H9 (cell line): ENCODE data around the gene TSPAN31. TPM values are rescaled to one million over a fixed set of nuclear protein-coding genes. Genes with fewer than 3 reads are reported as not detected.

ENCODE experiments used
- DNase-seq: peaks from one replicate; pipeline ENCODE4 v3.0.0-alpha.2; 2017
- H2AFZ ChIP-seq: one replicate; pipeline ENCODE4 v1.6.1; 2013; ENCODE audit warnings: mild to moderate bottlenecking, low read length, control low read depth, moderate library complexity
- H2AK5ac ChIP-seq: 2 replicates; pipeline ENCODE4 v1.6.1; 2013; ENCODE audit warnings: low read length, control low read depth, mixed read lengths; ENCODE audit not compliant: insufficient read length
- H2BK120ac ChIP-seq: one replicate; pipeline ENCODE4 v1.6.1; 2013; ENCODE audit warnings: low read depth, mild to moderate bottlenecking, low read length, control low read depth, inconsistent platforms; ENCODE audit not compliant: poor library complexity, severe bottlenecking
- H2BK12ac ChIP-seq: 2 replicates; pipeline ENCODE4 v1.6.1; 2013; ENCODE audit warnings: low read length, control low read depth, mixed read lengths, low read depth; ENCODE audit not compliant: insufficient read length
- H2BK15ac ChIP-seq: 2 replicates; pipeline ENCODE4 v1.6.1; 2013; ENCODE audit warnings: low read depth, low read length, control low read depth
- H2BK20ac ChIP-seq: one replicate; pipeline ENCODE4 v1.6.1; 2013; ENCODE audit warnings: low read depth, mild to moderate bottlenecking, low read length, control low read depth, inconsistent platforms; ENCODE audit not compliant: poor library complexity, severe bottlenecking
- H2BK5ac ChIP-seq: 2 replicates; pipeline ENCODE4 v1.6.1; 2013; ENCODE audit warnings: low read length, control low read depth, mixed read lengths; ENCODE audit not compliant: insufficient read length
- H3K14ac ChIP-seq: 2 replicates; pipeline ENCODE4 v1.6.1; 2013; ENCODE audit warnings: low read length, control low read depth; ENCODE audit not compliant: insufficient read depth
- H3K18ac ChIP-seq: 2 replicates; pipeline ENCODE4 v1.6.1; 2013; ENCODE audit warnings: low read depth, mild to moderate bottlenecking, mixed read lengths, low read length, control low read depth; ENCODE audit not compliant: insufficient read length
- H3K23ac ChIP-seq: 2 replicates; pipeline ENCODE4 v1.6.1; 2013; ENCODE audit warnings: low read length, control low read depth, mixed read lengths, low read depth; ENCODE audit not compliant: insufficient read length
- H3K23me2 ChIP-seq: 2 replicates; pipeline ENCODE4 v1.6.1; 2013; ENCODE audit warnings: low read depth, mild to moderate bottlenecking, mixed read lengths, low read length, control low read depth; ENCODE audit not compliant: insufficient read length, poor library complexity, severe bottlenecking
- H3K27ac ChIP-seq: 2 replicates; pipeline ENCODE4 v1.5.1; 2013; ENCODE audit warnings: low read length, control low read depth, mixed read lengths, low read depth; ENCODE audit not compliant: insufficient read length
- H3K27me3 ChIP-seq: 2 replicates; pipeline ENCODE4 v1.6.1; 2013; ENCODE audit warnings: low read length, control low read depth, inconsistent platforms; ENCODE audit not compliant: insufficient read depth
- H3K4ac ChIP-seq: 2 replicates; pipeline ENCODE4 v1.6.1; 2013; ENCODE audit warnings: low read depth, mild to moderate bottlenecking, control low read depth, inconsistent platforms, low read length, moderate library complexity
- H3K4me1 ChIP-seq: 2 replicates; pipeline ENCODE4 v1.6.1; 2013; ENCODE audit warnings: low read length, control low read depth, inconsistent platforms; ENCODE audit not compliant: insufficient read depth
- H3K4me2 ChIP-seq: 2 replicates; pipeline ENCODE4 v1.6.1; 2013; ENCODE audit warnings: low read length, control low read depth, mixed read lengths; ENCODE audit not compliant: insufficient read length, insufficient read depth
- H3K56ac ChIP-seq: 2 replicates; pipeline ENCODE4 v1.6.1; 2013; ENCODE audit warnings: low read depth, mild to moderate bottlenecking, mixed read lengths, low read length, control low read depth; ENCODE audit not compliant: insufficient read length
- H3K79me1 ChIP-seq: 2 replicates; pipeline ENCODE4 v1.6.1; 2013; ENCODE audit warnings: low read depth, mild to moderate bottlenecking, moderate library complexity, low read length, control low read depth, inconsistent platforms; ENCODE audit not compliant: insufficient read depth, poor library complexity, severe bottlenecking
- H3K79me2 ChIP-seq: 2 replicates; pipeline ENCODE4 v1.6.1; 2013; ENCODE audit warnings: low read length, control low read depth, inconsistent platforms; ENCODE audit not compliant: insufficient read depth
- H3K9ac ChIP-seq: 2 replicates; pipeline ENCODE4 v1.6.1; 2013; ENCODE audit warnings: low read length, control low read depth, mixed read lengths; ENCODE audit not compliant: insufficient read length; ENCODE audit errors: extremely low read depth
- H3K9me3 ChIP-seq: one replicate; pipeline ENCODE4 v1.6.1; 2013; ENCODE audit warnings: low read depth, low read length, inconsistent platforms; ENCODE audit not compliant: control insufficient read depth
- H3T11ph ChIP-seq: one replicate; pipeline ENCODE4 v1.6.1; 2013; ENCODE audit warnings: mild to moderate bottlenecking, low read length, control low read depth, inconsistent platforms
- H4K20me1 ChIP-seq: one replicate; pipeline ENCODE4 v1.6.1; 2013; ENCODE audit not compliant: control insufficient read depth, insufficient read length, insufficient read depth
- H4K5ac ChIP-seq: 2 replicates; pipeline ENCODE4 v1.6.1; 2013; ENCODE audit warnings: low read depth, mild to moderate bottlenecking, mixed read lengths, low read length, control low read depth; ENCODE audit not compliant: insufficient read length
- H4K8ac ChIP-seq: replicated peaks from 2 replicates; pipeline ENCODE4 v1.6.1; 2013; ENCODE audit warnings: low read length, control low read depth, mixed read lengths, low read depth; ENCODE audit not compliant: insufficient read length
- H4K91ac ChIP-seq: 2 replicates; pipeline ENCODE4 v1.6.1; 2013; ENCODE audit warnings: low read depth, mild to moderate bottlenecking, moderate library complexity, mixed read lengths, low read length, control low read depth; ENCODE audit not compliant: insufficient read length
- H3K27ac Mint-ChIP-seq, 3 experiments: 2 replicates in 2 of 3; 3 replicates in 1 of 3; pipeline ENCODE4 v1.8.0; 2020 to 2021; ENCODE audit warnings: mixed read lengths in 3 of 3, mild to moderate bottlenecking in 1 of 3, moderate library complexity in 1 of 3
- H3K27me3 Mint-ChIP-seq: 2 replicates; pipeline ENCODE4 v1.8.0; 2021; ENCODE audit warnings: low read depth, mild to moderate bottlenecking, moderate library complexity, mixed read lengths
- H3K36me3 Mint-ChIP-seq, 3 experiments: 2 replicates in 2 of 3; 3 replicates in 1 of 3; pipeline ENCODE4 v1.8.0; 2020 to 2021; ENCODE audit warnings: low read depth in 3 of 3, mixed read lengths in 3 of 3; ENCODE audit not compliant: insufficient read depth in 1 of 3
- H3K4me1 Mint-ChIP-seq, 2 experiments: 2 replicates each; pipeline ENCODE4 v1.8.0; 2020; ENCODE audit warnings: mixed read lengths in 2 of 2
- H3K4me3 Mint-ChIP-seq, 2 experiments: 2 replicates in 1 of 2; 3 replicates in 1 of 2; pipeline ENCODE4 v1.8.0; 2020 to 2021; ENCODE audit warnings: mild to moderate bottlenecking in 2 of 2, mixed read lengths in 2 of 2, moderate library complexity in 1 of 2
- H3K9me3 Mint-ChIP-seq, 2 experiments: 2 replicates in 1 of 2; 3 replicates in 1 of 2; pipeline ENCODE4 v1.8.0; 2020; ENCODE audit warnings: mild to moderate bottlenecking in 2 of 2, mixed read lengths in 2 of 2, moderate library complexity in 1 of 2
- CTCF ChIP-seq: fragments of 200-600 bp; sonication (generic); conservative IDR thresholded peaks from 3 replicates; pipeline ENCODE4 v1.8.0; 2021; ENCODE audit warnings: antibody characterized with exemption, mild to moderate bottlenecking
- WGBS: extraction: QIAGEN DNeasy Blood & Tissue Kit; methylation state at CpG from one replicate; pipeline ENCODE4 v1.1.7; 2013; ENCODE audit warnings: missing lambda C conversion rate, low lambda C conversion rate, mixed read lengths; ENCODE audit not compliant: insufficient read length; ENCODE audit errors: extremely low coverage; 5-methylcytosine and 5-hydroxymethylcytosine counted together
- total RNA-seq: library from RNA; stranded (reverse); gene quantifications from 2 replicates; pipeline ENCODE4 v1.2.1, GENCODE V29; 2021

The TSPAN31 gene
- total RNA-seq, 1 experiment from 2014 or later: 20.0 TPM

- Histone ChIP-seq H2BK12ac (no peak overlapping the region), H2BK20ac (no peak overlapping the region), H3K4me1 (0 out of 2 replicates have a peak, but pooled peaks cover 7% of the 10 kb centered on the region), H3K27ac (no peak overlapping the region), H2AFZ (no peak overlapping the region), H4K91ac (no peak overlapping the region), H3K23me2 (peaks cover 17% of the 10 kb centered on the region), H3K9me3 (no peaks in the 10 kb centered on the region), H4K8ac (no peak overlapping the region), H3K4ac (no peak overlapping the region), H2BK120ac (no peak overlapping the region), H4K20me1 (no peaks in the 10 kb centered on the region), H2BK15ac (no peak overlapping the region), H3K23ac (no peak overlapping the region), H3K79me1 (no peaks in the 10 kb centered on the region), H3K79me2 (peaks cover 11% of the 10 kb centered on the region; the same call in 1 of the 2 replicates), H3K18ac (no peak overlapping the region), H3K56ac (no peak overlapping the region), H4K5ac (no peak overlapping the region), H3K4me2 (peak overlapping the region; percentile 34), H2BK5ac (no peak overlapping the region), H3K14ac (no peak overlapping the region), H3K9ac (no peak overlapping the region), H2AK5ac (no peak overlapping the region), H3T11ph (no peak overlapping the region), H3K27me3 (peaks cover 11% of the 10 kb centered on the region)
- TF ChIP-seq CTCF: no peak
- Mint-ChIP-seq H3K9me3 (peaks cover 0 to 2% of the 10 kb centered on the region in 2 experiments; a peak in 2 of 5 replicates), H3K4me3 (peak overlapping the region; percentile 61 to 78), H3K36me3 (peaks cover 13 to 28% (median 14%) of the 10 kb centered on the region in 3 experiments), H3K27me3 (peaks cover 30% of the 10 kb centered on the region), H3K4me1 (peaks cover 40 to 42% of the 10 kb centered on the region in 2 experiments), H3K27ac (no peak overlapping the region)
- WGBS: no CpG with 5 or more reads among the region's 76 CpGs
- no peak for DNase-seq
Measured at GRCh38 chr12:57755454-57756372, 10.9 kb downstream of the TSPAN31 start.
